H9 (cell line): Measurements from ENCODE around the gene RASGRF2. TPM values are rescaled to one million over a fixed set of nuclear protein-coding genes. Genes with fewer than 3 reads are reported as not detected.

Experiments
- DNase-seq: peaks from one replicate; pipeline ENCODE4 v3.0.0-alpha.2; 2017
- H2AFZ ChIP-seq: one replicate; pipeline ENCODE4 v1.6.1; 2013; ENCODE audit warnings: mild to moderate bottlenecking, low read length, control low read depth, moderate library complexity
- H2AK5ac ChIP-seq: 2 replicates; pipeline ENCODE4 v1.6.1; 2013; ENCODE audit warnings: low read length, control low read depth, mixed read lengths; ENCODE audit not compliant: insufficient read length
- H2BK120ac ChIP-seq: one replicate; pipeline ENCODE4 v1.6.1; 2013; ENCODE audit warnings: low read depth, mild to moderate bottlenecking, low read length, control low read depth, inconsistent platforms; ENCODE audit not compliant: poor library complexity, severe bottlenecking
- H2BK12ac ChIP-seq: 2 replicates; pipeline ENCODE4 v1.6.1; 2013; ENCODE audit warnings: low read length, control low read depth, mixed read lengths, low read depth; ENCODE audit not compliant: insufficient read length
- H2BK15ac ChIP-seq: 2 replicates; pipeline ENCODE4 v1.6.1; 2013; ENCODE audit warnings: low read depth, low read length, control low read depth
- H2BK20ac ChIP-seq: one replicate; pipeline ENCODE4 v1.6.1; 2013; ENCODE audit warnings: low read depth, mild to moderate bottlenecking, low read length, control low read depth, inconsistent platforms; ENCODE audit not compliant: poor library complexity, severe bottlenecking
- H2BK5ac ChIP-seq: 2 replicates; pipeline ENCODE4 v1.6.1; 2013; ENCODE audit warnings: low read length, control low read depth, mixed read lengths; ENCODE audit not compliant: insufficient read length
- H3K14ac ChIP-seq: 2 replicates; pipeline ENCODE4 v1.6.1; 2013; ENCODE audit warnings: low read length, control low read depth; ENCODE audit not compliant: insufficient read depth
- H3K18ac ChIP-seq: 2 replicates; pipeline ENCODE4 v1.6.1; 2013; ENCODE audit warnings: low read depth, mild to moderate bottlenecking, mixed read lengths, low read length, control low read depth; ENCODE audit not compliant: insufficient read length
- H3K23ac ChIP-seq: 2 replicates; pipeline ENCODE4 v1.6.1; 2013; ENCODE audit warnings: low read length, control low read depth, mixed read lengths, low read depth; ENCODE audit not compliant: insufficient read length
- H3K23me2 ChIP-seq: 2 replicates; pipeline ENCODE4 v1.6.1; 2013; ENCODE audit warnings: low read depth, mild to moderate bottlenecking, mixed read lengths, low read length, control low read depth; ENCODE audit not compliant: insufficient read length, poor library complexity, severe bottlenecking
- H3K27ac ChIP-seq: 2 replicates; pipeline ENCODE4 v1.5.1; 2013; ENCODE audit warnings: low read length, control low read depth, mixed read lengths, low read depth; ENCODE audit not compliant: insufficient read length
- H3K27me3 ChIP-seq: 2 replicates; pipeline ENCODE4 v1.6.1; 2013; ENCODE audit warnings: low read length, control low read depth, inconsistent platforms; ENCODE audit not compliant: insufficient read depth
- H3K4ac ChIP-seq: 2 replicates; pipeline ENCODE4 v1.6.1; 2013; ENCODE audit warnings: low read depth, mild to moderate bottlenecking, control low read depth, inconsistent platforms, low read length, moderate library complexity
- H3K4me1 ChIP-seq: 2 replicates; pipeline ENCODE4 v1.6.1; 2013; ENCODE audit warnings: low read length, control low read depth, inconsistent platforms; ENCODE audit not compliant: insufficient read depth
- H3K4me2 ChIP-seq: 2 replicates; pipeline ENCODE4 v1.6.1; 2013; ENCODE audit warnings: low read length, control low read depth, mixed read lengths; ENCODE audit not compliant: insufficient read length, insufficient read depth
- H3K56ac ChIP-seq: 2 replicates; pipeline ENCODE4 v1.6.1; 2013; ENCODE audit warnings: low read depth, mild to moderate bottlenecking, mixed read lengths, low read length, control low read depth; ENCODE audit not compliant: insufficient read length
- H3K79me1 ChIP-seq: 2 replicates; pipeline ENCODE4 v1.6.1; 2013; ENCODE audit warnings: low read depth, mild to moderate bottlenecking, moderate library complexity, low read length, control low read depth, inconsistent platforms; ENCODE audit not compliant: insufficient read depth, poor library complexity, severe bottlenecking
- H3K79me2 ChIP-seq: 2 replicates; pipeline ENCODE4 v1.6.1; 2013; ENCODE audit warnings: low read length, control low read depth, inconsistent platforms; ENCODE audit not compliant: insufficient read depth
- H3K9ac ChIP-seq: 2 replicates; pipeline ENCODE4 v1.6.1; 2013; ENCODE audit warnings: low read length, control low read depth, mixed read lengths; ENCODE audit not compliant: insufficient read length; ENCODE audit errors: extremely low read depth
- H3K9me3 ChIP-seq: one replicate; pipeline ENCODE4 v1.6.1; 2013; ENCODE audit warnings: low read depth, low read length, inconsistent platforms; ENCODE audit not compliant: control insufficient read depth
- H3T11ph ChIP-seq: one replicate; pipeline ENCODE4 v1.6.1; 2013; ENCODE audit warnings: mild to moderate bottlenecking, low read length, control low read depth, inconsistent platforms
- H4K20me1 ChIP-seq: one replicate; pipeline ENCODE4 v1.6.1; 2013; ENCODE audit not compliant: control insufficient read depth, insufficient read length, insufficient read depth
- H4K5ac ChIP-seq: 2 replicates; pipeline ENCODE4 v1.6.1; 2013; ENCODE audit warnings: low read depth, mild to moderate bottlenecking, mixed read lengths, low read length, control low read depth; ENCODE audit not compliant: insufficient read length
- H4K8ac ChIP-seq: replicated peaks from 2 replicates; pipeline ENCODE4 v1.6.1; 2013; ENCODE audit warnings: low read length, control low read depth, mixed read lengths, low read depth; ENCODE audit not compliant: insufficient read length
- H4K91ac ChIP-seq: 2 replicates; pipeline ENCODE4 v1.6.1; 2013; ENCODE audit warnings: low read depth, mild to moderate bottlenecking, moderate library complexity, mixed read lengths, low read length, control low read depth; ENCODE audit not compliant: insufficient read length
- H3K27ac Mint-ChIP-seq, 3 experiments: 2 replicates in 2 of 3; 3 replicates in 1 of 3; pipeline ENCODE4 v1.8.0; 2020 to 2021; ENCODE audit warnings: mixed read lengths in 3 of 3, mild to moderate bottlenecking in 1 of 3, moderate library complexity in 1 of 3
- H3K27me3 Mint-ChIP-seq: 2 replicates; pipeline ENCODE4 v1.8.0; 2021; ENCODE audit warnings: low read depth, mild to moderate bottlenecking, moderate library complexity, mixed read lengths
- H3K36me3 Mint-ChIP-seq, 3 experiments: 2 replicates in 2 of 3; 3 replicates in 1 of 3; pipeline ENCODE4 v1.8.0; 2020 to 2021; ENCODE audit warnings: low read depth in 3 of 3, mixed read lengths in 3 of 3; ENCODE audit not compliant: insufficient read depth in 1 of 3
- H3K4me1 Mint-ChIP-seq, 2 experiments: 2 replicates each; pipeline ENCODE4 v1.8.0; 2020; ENCODE audit warnings: mixed read lengths in 2 of 2
- H3K4me3 Mint-ChIP-seq, 2 experiments: 2 replicates in 1 of 2; 3 replicates in 1 of 2; pipeline ENCODE4 v1.8.0; 2020 to 2021; ENCODE audit warnings: mild to moderate bottlenecking in 2 of 2, mixed read lengths in 2 of 2, moderate library complexity in 1 of 2
- H3K9me3 Mint-ChIP-seq, 2 experiments: 2 replicates in 1 of 2; 3 replicates in 1 of 2; pipeline ENCODE4 v1.8.0; 2020; ENCODE audit warnings: mild to moderate bottlenecking in 2 of 2, mixed read lengths in 2 of 2, moderate library complexity in 1 of 2
- CTCF ChIP-seq: fragments of 200-600 bp; sonication (generic); conservative IDR thresholded peaks from 3 replicates; pipeline ENCODE4 v1.8.0; 2021; ENCODE audit warnings: antibody characterized with exemption, mild to moderate bottlenecking
- WGBS: extraction: QIAGEN DNeasy Blood & Tissue Kit; methylation state at CpG from one replicate; pipeline ENCODE4 v1.1.7; 2013; ENCODE audit warnings: missing lambda C conversion rate, low lambda C conversion rate, mixed read lengths; ENCODE audit not compliant: insufficient read length; ENCODE audit errors: extremely low coverage; 5-methylcytosine and 5-hydroxymethylcytosine counted together
- total RNA-seq: library from RNA; stranded (reverse); gene quantifications from 2 replicates; pipeline ENCODE4 v1.2.1, GENCODE V29; 2021

Gene RASGRF2
- total RNA-seq, 1 experiment from 2014 or later: 13.5 TPM

GRCh38 chr5:80977764-80978163 is 17.6 kb downstream of the RASGRF2 start:
- H2BK120ac ChIP-seq: no peak overlapping the region
- no peak overlapping the region for H3K14ac ChIP-seq
- no peaks in the 10 kb centered on the region for H4K20me1 ChIP-seq
- no peak overlapping the region for H2BK5ac ChIP-seq
- H3K36me3 Mint-ChIP-seq: no peaks in the 10 kb centered on the region
- no peak overlapping the region for H2BK20ac ChIP-seq
- no peak overlapping the region for H3K4ac ChIP-seq
- no peak overlapping the region for H4K91ac ChIP-seq
- peaks cover 10 to 23% of the 10 kb centered on the region in 2 experiments for H3K4me1 Mint-ChIP-seq
- H2AFZ ChIP-seq: no peak overlapping the region
- H3K9me3 Mint-ChIP-seq: no peaks in the 10 kb centered on the region
- H3K4me1 ChIP-seq: peaks cover 12% of the 10 kb centered on the region; the same call in 1 of the 2 replicates
- no peaks in the 10 kb centered on the region for H3K27me3 ChIP-seq
- H2AK5ac ChIP-seq: no peak overlapping the region
- H3K23ac ChIP-seq: no peak overlapping the region
- no peak overlapping the region for H3K4me3 Mint-ChIP-seq
- peaks cover 17% of the 10 kb centered on the region; the same call in 1 of the 2 replicates for H3K79me2 ChIP-seq
- H2BK12ac ChIP-seq: no peak overlapping the region
- no CpG with 5 or more reads among the region's 1 CpG for WGBS
- no peak overlapping the region for H3K27ac Mint-ChIP-seq
- H3K9ac ChIP-seq: no peak overlapping the region
- TF ChIP-seq CTCF: no peak
- no peak overlapping the region for H3K18ac ChIP-seq
- H3T11ph ChIP-seq: no peak overlapping the region
- H3K23me2 ChIP-seq: no peaks in the 10 kb centered on the region
- no peak overlapping the region for H3K56ac ChIP-seq
- H3K4me2 ChIP-seq: no peak overlapping the region
- H4K8ac ChIP-seq: no peak overlapping the region
- no peak overlapping the region for H2BK15ac ChIP-seq
- no peaks in the 10 kb centered on the region for H3K9me3 ChIP-seq
- H3K27me3 Mint-ChIP-seq: no peaks in the 10 kb centered on the region
- no peak overlapping the region for H3K27ac ChIP-seq
- no peak overlapping the region for H4K5ac ChIP-seq
- peaks cover 3% of the 10 kb centered on the region for H3K79me1 ChIP-seq
- DNase-seq: no peak
